ENCODE results near the gene RNF4. TPM values are rescaled to one million over a fixed set of nuclear protein-coding genes. Genes with fewer than 3 reads are reported as not detected.
A peak's percentile ranks its signal among the peaks of the same experiment; 100 is the strongest.

Gene RNF4
- total and polyA plus RNA-seq, 3 donors from 2014 or later = 61.3 to 69.8 (median 68.3) TPM

DNA sequence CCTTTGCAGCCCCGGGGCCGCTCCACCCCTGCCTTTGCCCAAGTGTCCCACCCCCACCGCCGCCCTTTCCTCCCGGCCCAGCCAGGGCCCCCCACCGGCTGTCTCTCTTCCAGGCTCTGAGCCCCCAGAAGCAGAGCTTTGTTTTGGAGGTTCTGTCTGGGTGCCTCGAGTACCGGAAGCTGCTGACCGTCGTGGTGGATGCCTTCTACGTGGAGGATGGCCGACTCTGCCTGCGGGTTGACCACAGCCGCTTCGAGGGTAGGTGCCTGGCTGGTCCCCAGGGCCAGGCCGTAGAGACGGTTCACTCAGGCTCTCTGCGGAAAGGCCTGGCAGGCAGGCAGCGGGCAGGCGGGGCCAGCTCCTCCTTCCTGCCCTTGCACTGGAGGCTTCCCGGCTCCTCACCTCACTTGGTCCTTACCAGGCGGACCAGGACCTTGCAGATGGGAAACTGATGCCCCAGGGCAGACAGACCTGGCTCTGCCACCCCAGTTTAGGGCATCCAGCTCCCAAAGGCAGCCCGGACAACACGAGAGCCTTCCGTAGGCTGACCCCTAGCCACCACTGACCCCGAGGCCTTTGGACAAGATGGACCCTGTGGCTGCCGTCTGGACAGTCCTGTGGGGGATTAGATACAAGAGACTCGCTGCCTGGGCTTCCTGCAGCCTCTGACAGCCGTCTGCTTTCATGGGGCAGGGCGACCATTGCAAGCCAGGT is 32.0 kb upstream of the RNF4 start:
- intact Hi-C loops (cut with DNase I; ENCODE audit: low total_unique reads) = no loop called here
- no peak overlapping the region for H3K27ac ChIP-seq
- H3K27me3 ChIP-seq = no peaks in the 10 kb centered on the region
- H3K36me3 ChIP-seq (ENCODE audit: low read depth, missing control alignments) = no peaks in the 10 kb centered on the region
- no peaks in the 10 kb centered on the region for H3K9me3 ChIP-seq
- H3K4me3 ChIP-seq = no peak overlapping the region
- no peaks in the 10 kb centered on the region for H3K4me1 ChIP-seq
- WGBS, 2 donors = 82 to 87% methylated on average over 7 to 30 of the region's 30 CpGs
- DNase-seq = no peak
- no peak for TF ChIP-seq POLR2A (IDR thresholded peaks at IDR 0.05)
- TF ChIP-seq CTCF (IDR thresholded peaks at IDR 0.05) = no peak

DNA sequence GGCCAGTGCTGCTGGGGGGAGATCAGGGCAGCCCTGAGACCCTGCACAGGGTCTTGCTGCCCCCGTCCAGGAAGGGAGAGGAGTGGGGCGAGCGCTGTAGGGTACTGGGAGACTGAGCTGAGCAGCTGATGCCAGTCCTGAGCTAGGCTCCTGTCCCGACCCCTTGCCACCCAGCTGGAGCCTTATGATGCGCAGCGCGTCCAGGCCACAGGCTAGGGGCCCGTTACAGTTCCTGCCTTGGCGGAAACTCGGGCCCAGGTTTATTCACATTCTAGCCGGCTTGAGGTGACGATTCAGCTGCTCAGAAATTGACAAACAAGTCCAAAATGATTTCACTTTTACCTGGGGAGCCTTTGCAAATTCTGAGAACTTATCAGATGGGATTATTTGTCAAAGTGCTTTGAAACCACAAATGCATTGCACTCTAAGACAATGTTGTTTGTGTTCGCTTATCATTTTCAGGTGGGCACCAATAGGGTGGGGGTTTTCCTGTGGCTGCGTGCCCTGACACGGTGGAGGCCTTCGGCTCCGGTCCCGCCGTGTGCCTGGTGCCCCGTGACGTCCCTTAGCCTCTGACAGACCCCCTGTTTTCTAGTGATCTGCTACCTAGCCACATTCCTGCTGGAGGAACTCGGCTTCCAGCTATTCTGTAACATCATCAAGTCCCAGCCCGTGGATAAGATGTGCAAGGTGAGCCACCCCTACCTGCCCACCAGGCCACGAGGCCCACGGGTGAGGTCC is 31.3 kb upstream of the RNF4 start:
- no peak for DNase-seq
- no peaks in the 10 kb centered on the region for H3K4me1 ChIP-seq
- no peaks in the 10 kb centered on the region for H3K27me3 ChIP-seq
- H3K4me3 ChIP-seq = no peak overlapping the region
- H3K27ac ChIP-seq = no peak overlapping the region
- H3K36me3 ChIP-seq (ENCODE audit: low read depth, missing control alignments) = no peaks in the 10 kb centered on the region
- TF ChIP-seq CTCF (IDR thresholded peaks at IDR 0.05) (no peak), POLR2A (IDR thresholded peaks at IDR 0.05) (no peak)
- no peaks in the 10 kb centered on the region for H3K9me3 ChIP-seq
- intact Hi-C loops (cut with DNase I; ENCODE audit: low total_unique reads) = no loop called here
- WGBS, 2 donors = 86 to 90% methylated on average over 23 to 25 of the region's 25 CpGs

GRCh38 chr4:2438822-2439718 is 29.8 kb upstream of the RNF4 start:
- no peaks in the 10 kb centered on the region for H3K36me3 ChIP-seq (ENCODE audit: low read depth, missing control alignments)
- no peak overlapping the region for H3K27ac ChIP-seq
- H3K4me1 ChIP-seq = no peaks in the 10 kb centered on the region
- H3K4me3 ChIP-seq = no peak overlapping the region
- H3K9me3 ChIP-seq = no peaks in the 10 kb centered on the region
- no peaks in the 10 kb centered on the region for H3K27me3 ChIP-seq
- 81 to 83% methylated on average over 11 to 16 of the region's 16 CpGs for WGBS, 2 donors
- intact Hi-C loops (cut with DNase I; ENCODE audit: low total_unique reads) = no loop called here
- TF ChIP-seq CTCF (IDR thresholded peaks at IDR 0.05) (no peak), POLR2A (IDR thresholded peaks at IDR 0.05) (no peak)
- DNase-seq = no peak

DNA sequence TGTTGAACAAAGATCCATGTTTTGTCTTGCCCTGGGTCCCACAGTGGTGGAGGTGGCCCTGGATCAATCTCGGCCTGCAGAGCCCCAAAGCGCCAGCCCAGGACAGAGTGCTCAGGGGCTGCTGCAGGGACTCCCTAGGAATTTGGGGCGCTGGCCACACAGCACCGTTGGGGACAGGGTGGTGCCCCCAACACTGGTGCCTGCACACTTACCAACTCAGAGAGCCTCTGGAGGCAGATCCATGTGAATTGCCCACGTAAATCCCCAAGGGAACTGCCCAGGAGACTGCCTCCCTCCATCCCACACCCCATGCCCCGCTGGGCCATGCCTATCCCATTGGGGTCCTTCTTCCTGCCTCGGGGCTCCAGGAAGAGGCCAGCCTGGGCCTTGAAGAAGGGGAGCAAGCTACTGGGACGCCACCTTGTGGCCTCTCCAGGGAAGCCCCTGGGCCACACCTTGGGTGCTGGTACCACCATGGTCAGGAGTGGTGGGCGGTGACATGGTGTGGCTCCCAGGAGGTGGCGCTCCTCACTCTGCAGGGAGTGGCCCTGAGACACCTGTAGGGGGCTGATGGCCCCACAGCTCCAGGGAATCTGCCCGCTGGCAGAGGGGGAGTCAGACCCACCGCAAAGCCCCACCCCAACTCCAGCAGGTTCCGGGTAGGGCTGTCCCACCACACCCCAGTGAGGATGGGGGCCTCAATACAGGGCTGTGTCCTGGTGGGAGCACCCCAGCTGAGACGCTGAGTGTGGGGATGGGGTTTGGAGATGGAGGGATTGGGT is 27.3 kb upstream of the RNF4 start:
- H3K27ac ChIP-seq = no peak overlapping the region
- H3K4me1 ChIP-seq = no peaks in the 10 kb centered on the region
- H3K27me3 ChIP-seq = no peaks in the 10 kb centered on the region
- intact Hi-C loops (cut with DNase I; ENCODE audit: low total_unique reads) = no loop called here
- 64 to 67% methylated on average over 8 to 10 of the region's 14 CpGs for WGBS, 2 donors
- H3K36me3 ChIP-seq (ENCODE audit: low read depth, missing control alignments) = no peaks in the 10 kb centered on the region
- no peak overlapping the region for H3K4me3 ChIP-seq
- peak; percentile 56 to 76 (median 65) for TF ChIP-seq CTCF (IDR thresholded peaks at IDR 0.05)
- no peak for TF ChIP-seq POLR2A (IDR thresholded peaks at IDR 0.05)
- DNase-seq = peak; percentile 81
- no peaks in the 10 kb centered on the region for H3K9me3 ChIP-seq
